HG03025 (cell line): ENCODE data around the gene CEP41.
"Not testable (repeated sequence)": the region's sequence is repeated elsewhere in the genome, so short reads cannot be mapped to it uniquely, and the experiment has no call there.

ENCODE experiments used
- ATAC-seq: cut with Tn5 transposase; IDR thresholded peaks from one replicate; pipeline ENCODE4 v1.9.1; 2021; ENCODE audit warnings: mild to moderate bottlenecking, moderate library complexity; ENCODE audit not compliant: unreplicated experiment, low FRiP score

Gene CEP41

DNA sequence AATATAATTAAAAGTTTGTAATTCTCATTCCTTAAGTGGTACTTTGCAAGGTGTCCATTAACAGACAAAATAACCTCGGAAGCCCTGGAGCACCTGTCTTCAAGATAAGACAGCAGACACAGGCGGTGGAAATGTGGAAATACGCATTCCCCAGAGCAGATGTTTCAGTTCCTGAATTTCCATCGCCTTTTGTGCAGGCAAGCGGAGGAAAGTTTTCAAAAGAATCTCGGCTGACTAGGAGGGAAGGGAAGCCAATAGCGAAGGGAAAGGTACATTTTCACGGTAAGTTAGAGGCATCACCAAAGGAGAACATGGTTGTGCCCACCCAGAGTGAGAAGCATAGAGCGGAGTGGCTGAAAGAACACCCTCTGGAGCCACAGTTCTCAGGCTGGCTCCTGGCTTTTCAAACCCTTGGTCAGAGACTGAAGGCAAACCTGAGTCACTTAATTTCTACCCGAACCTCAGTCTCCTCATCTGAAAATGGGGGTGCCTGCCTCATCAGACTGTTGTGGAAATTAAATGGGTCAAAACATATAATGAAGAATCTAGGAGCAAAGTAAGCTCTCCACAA lies 46.9 kb downstream of the CEP41 start:
- no peak for ATAC-seq

DNA sequence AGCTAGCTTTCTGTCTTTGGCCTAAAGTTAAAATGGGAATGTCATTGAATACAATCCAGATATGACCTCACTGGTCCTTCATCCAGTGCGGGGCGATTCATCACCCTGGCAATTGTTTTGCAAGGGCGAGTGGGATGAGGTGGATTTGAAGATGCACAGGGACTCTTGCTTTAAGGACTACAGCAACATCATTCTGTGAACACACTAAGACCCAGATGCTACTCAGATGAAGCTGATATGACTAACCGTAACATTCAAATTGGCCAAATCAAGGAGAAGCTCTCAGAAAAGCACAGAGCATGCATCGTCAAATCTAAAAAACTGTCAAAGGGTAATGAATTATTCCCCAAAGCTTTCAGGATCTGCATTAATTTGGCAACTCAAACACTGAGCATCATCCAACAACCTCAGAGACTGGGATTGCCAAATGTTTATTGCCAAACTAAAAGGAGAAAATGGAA lies 47.7 kb downstream of the CEP41 start:
- ATAC-seq, result no peak

DNA sequence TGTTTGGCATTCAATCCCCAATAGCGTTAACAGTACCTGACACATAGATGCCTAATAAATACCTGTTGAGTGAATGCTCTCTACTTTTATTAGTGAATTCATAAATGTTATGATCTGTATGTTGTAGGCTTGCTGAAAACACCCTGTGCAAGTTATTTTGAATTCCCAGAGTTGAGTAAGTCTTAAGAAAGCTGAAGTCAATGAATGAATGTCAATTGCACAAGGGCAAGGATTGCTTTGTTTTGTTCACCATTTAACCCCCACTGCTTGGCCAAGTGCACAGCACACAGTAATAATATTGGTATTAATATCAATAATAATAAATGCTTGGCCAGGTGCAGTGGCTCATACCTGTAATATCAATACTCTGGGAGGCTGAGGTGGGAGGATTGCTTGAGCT lies 50.3 kb downstream of the CEP41 start:
- no peak for ATAC-seq

DNA sequence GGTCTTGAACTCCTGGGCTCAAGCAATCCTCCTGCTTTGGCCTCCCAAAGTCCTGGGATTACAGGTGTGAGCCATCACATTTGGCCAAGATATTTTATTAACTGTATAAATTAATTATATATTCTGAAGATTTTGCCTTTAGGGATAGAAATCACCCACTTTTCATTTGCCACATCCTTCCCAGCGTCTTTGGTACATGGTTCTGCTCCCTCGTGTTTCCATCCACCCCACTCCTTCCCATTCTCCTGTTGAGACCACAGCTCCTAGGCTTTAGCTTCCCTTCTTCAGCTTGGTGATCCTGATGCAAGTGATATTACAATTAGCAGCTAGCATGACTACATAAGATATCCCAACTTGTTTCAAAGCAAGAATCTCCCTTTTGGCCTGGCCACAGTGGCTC lies 52.1 kb downstream of the CEP41 start:
- no peak for ATAC-seq

DNA sequence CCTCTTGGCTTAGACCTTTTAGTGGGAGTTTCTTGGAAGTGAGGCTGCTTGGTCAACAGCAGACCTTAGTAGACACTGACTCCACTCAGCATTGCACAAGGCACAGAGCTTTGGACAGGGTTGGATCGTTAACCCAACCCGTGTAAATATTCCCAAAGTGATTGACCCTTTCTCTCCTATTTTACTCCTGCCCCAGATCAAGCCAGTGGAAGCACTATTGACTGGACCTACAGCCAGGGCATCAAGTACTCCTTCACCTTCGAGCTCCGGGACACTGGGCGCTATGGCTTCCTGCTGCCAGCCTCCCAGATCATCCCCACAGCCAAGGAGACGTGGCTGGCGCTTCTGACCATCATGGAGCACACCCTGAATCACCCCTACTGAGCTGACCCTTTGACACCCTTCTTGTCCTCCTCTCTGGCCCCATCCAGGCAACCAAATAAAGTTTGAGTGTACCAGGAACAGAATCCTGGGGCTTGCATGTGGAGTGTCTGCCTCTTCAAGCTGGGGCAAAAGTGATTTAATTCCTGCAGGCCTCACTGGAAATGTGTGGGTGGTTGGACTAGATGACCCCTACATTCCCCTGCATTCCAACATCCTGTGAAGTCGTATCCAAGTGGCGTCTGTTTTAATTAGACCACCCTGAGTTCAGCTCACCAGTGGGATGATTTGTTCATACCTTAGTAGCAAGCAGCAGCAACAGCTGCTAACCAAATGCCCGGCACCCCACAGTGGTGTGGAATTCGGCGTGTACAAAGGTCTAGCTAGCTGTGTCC lies 53.0 kb downstream of the CEP41 start:
- ATAC-seq, result no peak

DNA sequence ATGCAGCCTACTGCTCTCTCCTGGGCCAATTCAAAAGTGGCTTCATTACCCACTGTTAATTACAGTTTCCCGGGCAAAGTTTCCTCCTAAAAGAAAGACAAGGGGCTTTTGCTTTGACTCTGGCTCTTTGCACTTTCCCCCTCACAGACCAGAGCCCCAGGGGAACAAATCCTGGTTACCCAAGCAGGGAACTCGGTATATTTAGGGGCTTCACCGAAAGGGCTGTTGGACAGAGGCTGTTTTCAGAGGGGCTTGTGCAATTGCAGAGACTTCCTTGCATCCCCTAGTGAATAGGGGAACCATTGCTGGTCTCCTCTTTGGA lies 53.5 kb downstream of the CEP41 start:
- ATAC-seq, result no peak

DNA sequence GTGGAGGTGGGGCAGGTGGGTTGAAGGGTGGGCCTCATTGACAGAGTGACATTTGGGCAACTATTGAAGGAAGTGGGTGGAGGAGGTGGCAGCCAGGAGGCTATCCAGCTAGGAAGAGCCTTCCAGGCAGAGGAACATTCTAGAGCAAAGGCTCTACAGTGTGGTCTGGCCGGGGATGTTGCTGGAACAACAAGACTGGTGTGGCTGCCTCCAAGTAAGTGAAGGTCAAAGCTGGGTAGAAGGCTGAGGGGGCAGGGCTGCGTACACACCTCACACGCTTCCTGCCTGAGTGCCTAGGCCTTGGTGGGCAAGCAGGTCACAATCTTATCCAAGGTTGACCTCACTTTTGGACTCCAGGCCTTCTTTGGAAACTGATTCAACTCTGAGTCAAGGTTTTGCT lies 53.9 kb downstream of the CEP41 start:
- ATAC-seq, result no peak

DNA sequence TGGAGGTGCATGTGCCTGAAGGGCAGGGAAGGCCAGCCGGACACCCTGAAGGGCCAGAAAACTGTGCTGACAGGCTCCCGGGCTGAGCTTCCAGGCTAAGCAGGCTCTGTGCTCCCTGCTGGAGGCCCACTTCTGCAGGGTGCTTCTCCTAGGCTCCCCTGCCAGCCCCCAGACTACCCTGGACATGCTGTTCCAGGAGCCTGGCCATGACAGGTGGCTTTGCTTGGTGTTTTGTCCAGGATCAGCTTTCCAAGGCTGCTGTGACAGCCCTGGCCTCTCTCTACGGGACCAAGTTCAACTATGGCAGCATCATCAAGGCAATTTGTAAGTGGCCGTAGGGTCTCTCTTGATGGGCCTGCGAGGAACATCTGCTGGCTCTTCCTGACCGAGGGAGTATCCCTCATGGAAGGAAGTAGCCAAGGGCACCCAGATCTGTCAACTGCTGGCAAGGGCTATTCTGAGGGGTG lies 55.2 kb downstream of the CEP41 start:
- no peak for ATAC-seq

DNA sequence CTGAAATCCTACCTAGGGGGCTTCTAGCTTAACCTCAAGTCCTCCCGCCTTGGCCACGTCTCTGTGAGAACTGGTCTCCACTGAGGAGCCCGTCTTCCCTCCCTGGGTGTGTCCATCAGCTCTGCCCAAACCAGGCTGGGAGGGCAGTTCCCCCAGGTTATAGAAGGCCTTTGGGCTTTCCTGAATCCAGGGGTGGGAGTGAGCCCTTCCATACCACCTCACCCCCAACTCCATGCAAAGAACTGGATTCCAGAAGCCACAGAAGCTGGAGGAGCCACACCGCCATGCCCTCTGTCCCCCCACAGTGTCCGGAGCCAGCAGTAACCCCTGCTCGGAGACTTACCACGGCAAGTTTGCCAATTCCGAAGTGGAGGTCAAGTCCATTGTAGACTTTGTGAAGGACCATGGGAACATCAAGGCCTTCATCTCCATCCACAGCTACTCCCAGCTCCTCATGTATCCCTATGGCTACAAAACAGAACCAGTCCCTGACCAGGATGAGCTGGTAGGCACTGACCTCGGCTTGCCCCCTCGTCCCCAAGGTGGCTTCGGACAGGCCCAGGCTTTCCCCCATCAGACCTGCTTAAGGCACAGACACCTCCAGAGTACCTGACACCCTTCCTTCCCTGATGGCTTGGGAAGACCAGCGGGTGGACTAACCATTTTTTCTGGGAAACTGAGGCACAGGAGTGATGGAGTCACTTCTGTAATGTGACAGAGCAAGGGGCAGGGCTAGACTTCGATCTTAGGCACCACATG lies 55.8 kb downstream of the CEP41 start:
- no peak for ATAC-seq

DNA sequence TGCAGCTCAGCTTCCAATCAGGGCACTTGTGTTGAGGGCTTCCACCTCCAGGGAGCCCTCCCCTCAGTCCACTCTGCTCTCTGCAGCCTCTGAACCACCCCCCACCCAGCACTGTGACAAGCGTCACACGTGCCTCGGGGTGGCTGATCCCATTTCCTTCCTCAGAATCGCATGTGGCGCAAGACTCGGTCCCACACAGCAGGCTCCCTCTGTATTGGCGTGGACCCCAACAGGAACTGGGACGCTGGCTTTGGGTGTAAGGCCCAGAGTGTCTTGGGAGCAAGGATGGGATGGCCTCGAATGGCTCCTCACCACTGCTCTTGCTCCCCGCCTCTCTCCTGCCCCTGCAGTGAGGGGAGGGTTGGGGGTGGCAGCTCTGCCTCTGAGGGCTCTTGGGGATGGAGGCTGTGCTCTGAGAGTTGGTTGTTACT lies 56.4 kb downstream of the CEP41 start:
- no peak for ATAC-seq

DNA sequence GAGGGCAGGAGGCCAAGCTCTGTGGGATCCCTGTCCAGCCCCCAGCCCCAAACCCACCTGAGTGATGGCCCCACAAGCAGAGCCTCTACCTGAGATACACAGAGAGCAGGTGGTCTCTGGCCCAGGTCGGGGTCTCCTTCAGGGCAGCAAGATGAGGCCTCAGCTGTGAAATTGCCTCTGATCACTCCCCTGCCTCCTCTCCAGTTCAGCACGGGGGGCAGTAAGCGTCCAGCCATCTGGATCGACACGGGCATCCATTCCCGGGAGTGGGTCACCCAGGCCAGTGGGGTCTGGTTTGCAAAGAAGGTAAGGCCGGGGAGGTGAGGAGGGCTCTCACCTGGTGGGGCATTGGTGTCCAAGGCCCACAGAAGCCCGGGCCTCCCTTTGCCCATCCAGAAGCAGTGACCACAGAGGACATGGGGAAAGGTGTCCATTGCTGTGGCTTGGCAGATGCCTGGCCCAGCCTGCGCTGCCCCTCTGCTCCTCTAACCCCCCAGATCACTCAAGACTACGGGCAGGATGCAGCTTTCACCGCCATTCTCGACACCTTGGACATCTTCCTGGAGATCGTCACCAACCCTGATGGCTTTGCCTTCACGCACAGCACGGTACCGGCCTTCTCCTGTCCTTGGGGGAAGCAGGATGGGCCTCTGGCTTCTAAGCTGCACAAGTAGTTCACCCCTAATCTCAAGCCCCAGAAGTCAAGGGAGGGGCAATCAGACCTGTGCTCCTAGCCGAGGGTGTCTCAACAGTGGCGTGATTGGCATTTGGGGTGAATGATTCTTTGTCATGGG lies 57.4 kb downstream of the CEP41 start:
- ATAC-seq, result no peak

DNA sequence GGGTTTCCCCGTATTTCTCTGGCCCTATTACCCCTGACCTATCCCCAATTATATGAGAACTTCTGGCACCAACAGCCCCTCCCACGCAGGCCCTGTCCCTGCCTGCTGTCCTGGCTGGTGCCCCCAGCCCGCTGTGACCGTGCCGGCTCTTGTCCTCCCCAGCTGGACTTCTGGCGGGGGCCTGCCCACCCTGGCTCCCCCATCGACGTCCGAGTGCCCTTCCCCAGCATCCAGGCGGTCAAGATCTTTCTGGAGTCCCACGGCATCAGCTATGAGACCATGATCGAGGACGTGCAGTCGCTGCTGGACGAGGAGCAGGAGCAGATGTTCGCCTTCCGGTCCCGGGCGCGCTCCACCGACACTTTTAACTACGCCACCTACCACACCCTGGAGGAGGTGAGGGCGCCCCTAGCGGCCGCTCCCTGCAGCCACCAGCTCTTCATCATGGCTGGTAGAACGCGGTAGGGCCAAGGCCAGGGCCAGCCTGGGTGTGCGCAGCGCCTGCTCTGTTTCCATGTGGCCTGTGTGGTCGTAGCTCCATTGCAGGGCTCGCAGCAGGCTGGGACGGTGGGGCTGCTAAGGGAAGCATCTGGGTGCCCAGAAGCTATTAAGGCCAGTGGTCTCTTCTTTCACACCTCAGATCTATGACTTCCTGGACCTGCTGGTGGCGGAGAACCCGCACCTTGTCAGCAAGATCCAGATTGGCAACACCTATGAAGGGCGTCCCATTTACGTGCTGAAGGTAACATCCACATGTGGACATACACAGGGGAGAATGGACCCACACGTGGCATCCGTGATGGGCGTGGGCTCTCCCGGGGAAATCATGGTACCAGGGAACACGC lies 59.1 kb downstream of the CEP41 start:
- ATAC-seq, result no peak

DNA sequence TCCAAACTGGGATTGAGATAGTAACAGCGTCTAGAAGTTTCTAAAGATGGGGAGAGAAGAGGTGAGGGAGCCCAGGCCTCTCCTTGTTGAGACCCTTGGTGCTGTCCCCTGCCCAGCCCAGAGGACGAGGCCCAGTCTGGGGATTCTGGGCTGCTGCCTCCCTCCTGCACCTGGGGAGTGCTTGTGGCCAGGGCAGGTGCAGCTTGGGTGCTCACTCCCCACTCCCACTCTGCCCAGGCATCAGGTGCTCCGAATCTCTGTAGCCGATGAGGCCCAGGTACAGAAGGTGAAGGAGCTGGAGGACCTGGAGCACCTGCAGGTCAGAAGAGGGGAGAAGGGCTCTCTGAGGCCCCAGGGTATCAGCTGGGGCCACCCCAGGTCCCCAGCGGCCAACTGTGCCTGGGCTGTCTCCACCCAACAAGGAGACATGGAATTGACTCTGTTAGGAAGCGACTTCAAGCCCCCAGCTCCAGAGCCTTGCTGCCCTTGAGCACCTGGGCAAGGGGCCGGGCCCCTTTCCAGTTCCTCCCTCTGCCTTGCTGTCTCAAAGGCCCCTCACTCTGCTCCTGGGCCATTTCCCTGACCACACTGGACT lies 59.9 kb downstream of the CEP41 start:
- no peak for ATAC-seq

DNA sequence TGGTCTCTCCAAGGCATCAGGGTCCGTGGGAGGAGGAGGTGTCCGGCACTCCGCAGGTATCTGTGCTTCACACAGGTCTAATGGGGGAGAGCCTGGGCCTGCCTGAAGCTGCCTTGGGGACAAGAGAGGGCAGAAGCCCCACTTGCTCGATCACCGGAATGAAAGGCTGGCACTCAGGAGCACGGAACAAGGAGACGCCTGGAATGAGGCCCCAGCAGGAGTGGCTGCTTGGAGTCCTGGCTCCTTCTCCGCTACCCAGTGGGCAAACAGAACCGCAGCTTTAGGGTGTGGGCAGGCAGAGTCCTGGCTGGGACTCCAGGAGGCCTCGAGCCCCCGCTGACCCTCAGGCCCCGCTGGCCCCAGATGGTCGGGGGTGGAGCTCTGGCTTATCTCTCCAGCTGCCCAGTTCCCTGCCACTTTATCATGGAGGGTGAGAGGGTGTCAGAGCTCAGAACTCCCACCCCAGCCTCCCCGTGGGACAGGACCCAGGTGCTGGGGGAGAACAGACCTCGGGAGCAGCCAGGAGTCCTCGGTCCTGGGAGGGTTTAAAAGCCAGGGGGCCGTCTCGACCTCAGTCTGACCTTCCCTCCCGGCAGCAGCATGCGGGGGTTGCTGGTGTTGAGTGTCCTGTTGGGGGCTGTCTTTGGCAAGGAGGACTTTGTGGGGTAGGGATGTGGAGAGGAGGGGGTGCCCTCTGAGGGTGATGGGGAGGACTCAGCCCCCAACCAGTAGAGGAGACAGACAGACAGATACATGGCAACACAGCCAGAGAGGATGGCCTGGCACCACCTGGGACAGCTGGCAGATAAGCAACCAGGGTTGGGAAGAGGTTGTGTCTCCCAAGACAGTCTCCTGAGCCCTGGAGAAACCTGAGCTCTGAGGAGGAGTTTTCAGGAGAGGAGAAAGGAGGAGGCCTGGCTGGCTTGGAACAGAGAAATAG lies 60.6 kb downstream of the CEP41 start, which contains the start of gene CPA1:
CPA1 (plus strand) TSS at position 574 of the 940 bp plus-strand sequence; CDS start at position 601, 27 bp downstream.
- no peak for ATAC-seq

DNA sequence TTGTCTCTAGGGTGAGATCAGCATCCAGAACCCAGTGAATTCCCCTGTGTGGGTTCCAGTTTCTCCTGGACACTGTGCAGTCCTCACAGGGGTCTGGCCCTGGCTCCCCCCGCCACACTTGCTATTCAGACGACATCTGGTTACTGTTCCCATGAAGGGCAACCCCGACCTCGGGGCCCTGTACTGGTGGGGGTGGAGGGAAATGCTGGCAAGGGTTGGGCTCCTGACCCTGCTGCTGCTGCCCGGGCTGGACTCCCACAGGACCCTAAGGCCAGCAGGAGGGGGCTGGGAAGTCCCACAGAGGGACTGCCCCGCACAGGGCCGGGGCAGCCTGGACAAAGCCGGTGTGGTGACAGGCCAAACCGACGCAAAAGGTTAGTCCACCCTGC lies 61.3 kb downstream of the CEP41 start:
- no peak for ATAC-seq

DNA sequence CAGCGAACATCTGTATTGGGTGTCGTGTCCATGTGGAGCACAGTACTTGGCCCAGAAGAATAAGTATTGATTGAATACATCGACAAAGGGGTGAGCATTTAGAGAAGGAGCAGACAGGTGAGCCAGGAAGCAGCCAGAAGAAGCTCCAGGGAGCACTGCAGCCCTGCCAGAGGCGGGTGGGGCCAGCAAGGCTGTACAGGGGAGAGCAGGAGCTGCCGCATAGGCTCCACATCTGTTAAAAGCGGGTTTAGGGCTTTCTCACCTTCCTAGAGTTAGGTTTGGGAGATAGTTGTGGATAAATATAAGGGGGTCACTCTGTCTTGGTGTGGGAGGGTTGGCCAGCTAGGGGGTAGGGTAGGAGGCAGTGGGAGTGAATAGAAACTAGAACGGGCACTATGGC lies 61.8 kb downstream of the CEP41 start:
- no peak for ATAC-seq

DNA sequence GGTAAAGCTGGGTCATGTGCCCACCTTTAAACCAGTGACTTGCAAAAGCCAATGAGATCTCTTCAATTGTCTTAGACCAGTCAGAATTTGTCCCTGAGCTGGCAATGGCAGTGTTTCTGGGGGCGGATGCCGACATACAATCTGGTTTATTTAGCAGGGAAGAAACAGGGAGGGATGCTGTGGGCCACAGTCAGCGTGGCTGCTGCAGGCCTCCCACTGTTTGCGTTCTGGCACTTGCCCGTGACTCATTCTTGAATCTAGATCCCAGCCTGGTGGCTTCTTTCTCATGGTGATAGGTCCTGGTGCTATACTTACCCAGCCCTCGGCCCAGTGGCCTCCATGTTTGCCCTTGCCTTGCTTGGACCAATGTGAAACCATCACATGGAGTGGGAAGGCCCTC lies 63.6 kb downstream of the CEP41 start:
- no peak for ATAC-seq

DNA sequence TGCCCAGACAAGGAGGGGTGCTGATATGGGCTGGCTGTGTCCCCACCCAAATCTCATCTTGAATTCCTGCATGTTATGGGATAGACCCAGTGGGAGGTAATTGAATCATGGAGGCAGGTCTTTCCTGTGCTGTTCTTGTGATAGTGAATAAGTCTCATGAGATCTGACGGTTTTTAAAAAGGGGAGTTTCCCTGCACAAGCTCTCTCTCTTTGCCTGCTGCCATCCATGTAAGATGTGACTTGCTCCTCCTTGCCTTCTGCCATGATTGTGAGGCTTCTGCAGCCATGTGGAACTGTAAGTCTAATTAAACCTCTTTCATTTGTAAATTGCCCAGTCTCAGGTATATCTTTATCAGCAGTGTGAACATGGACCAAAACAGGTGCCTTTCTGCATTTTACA lies 64.4 kb downstream of the CEP41 start:
- ATAC-seq, result not testable (repeated sequence)
